Ramos (cell line): ENCODE results near the gene NLGN2.
"Not testable (repeated sequence)": the region's sequence is repeated elsewhere in the genome, so short reads cannot be mapped to it uniquely, and the experiment has no call there.

Experiments
- in situ Hi-C: fragments of 300-500 bp; cut with MboI; formaldehyde crosslinking; loops from one replicate; pipeline ENCODE4 v1.14.3; 2022; ENCODE audit warnings: low sequenced_read_pairs; ENCODE audit not compliant: unreplicated experiment

Gene NLGN2

DNA sequence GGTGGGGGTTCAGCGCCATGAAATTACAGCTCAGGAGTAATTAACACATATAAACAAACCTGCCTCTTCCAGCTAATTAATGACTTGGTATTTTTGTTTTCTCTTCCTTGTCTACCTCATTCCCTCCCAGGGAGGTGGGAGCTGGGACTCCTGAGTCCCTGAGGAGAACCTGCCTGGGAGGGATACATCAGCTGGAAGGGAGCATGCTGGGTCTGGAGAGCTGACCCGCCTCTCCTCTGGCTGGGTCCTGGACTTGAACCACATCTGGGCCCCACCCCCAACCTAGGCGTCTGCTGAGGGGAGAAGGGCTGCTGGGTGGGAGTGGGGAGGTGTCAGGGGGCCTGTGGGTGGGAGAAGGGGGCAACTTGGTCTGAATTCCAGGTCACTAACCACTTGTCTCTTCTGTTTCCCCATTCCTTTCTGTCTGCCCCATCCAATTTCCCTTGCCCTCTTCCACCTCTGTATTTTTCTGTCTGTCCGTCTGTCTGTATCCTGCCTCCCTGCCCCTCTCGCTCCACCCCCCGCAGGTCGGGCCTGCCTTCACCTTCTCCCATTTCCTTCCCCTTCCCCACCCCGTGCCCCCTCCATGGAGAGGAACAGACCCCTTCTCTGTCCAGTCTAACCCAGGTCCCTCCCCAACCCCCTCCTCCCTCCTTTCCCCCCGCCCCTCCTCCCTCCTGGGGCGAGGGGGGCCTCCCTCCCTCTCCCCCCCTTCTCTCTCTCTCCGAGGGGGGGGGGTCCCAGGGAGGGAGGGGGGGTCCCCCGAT lies at the start of gene NLGN2:
Gene NLGN2 (plus strand): TSS at position 361 of the 767 bp plus-strand sequence. CDS start 411 bp downstream, outside the sequence.
- in situ Hi-C loops: no loop called here

DNA sequence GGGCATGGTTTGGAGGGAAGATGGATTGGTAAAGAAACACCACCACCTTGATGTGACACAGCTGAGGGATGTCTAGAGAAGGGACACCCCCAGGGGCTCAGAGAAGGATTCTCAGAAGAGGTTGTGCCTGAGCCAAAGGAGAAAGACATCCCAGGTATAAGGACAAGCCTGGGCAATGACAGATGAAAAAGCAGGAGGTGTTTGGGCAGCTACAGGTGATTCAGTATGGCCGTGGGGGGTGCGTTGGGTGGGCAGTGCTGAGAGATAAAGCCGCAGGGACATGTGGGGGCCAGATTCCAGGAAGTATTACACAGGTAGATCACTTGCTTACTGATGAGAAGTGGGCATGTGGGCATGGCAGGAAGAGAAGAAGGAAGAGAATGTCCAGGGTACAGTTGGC lies 45.7 kb upstream of the NLGN2 start:
- in situ Hi-C loops: no loop called here

GRCh38 chr17:7363311-7363710 lies 44.3 kb upstream of the NLGN2 start:
- in situ Hi-C loops: no loop called here

DNA sequence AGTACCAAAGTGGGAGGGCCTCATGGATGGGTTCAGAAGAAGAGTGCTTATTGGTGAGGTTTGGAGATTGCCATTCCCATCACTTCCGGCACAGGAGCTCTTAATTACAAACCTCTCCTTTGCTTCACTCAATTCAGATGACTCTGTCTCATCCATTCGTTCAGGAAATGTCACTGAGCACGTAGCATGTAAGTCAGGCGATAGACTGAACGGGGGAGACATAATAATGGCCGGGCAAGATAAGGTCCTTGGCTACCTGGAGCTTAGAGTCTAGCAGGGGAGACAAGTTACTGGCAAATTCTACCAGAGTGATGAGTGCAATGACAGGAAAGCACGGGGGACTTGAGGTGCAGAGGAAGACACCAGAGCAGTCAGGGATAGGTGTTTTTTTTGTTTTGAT lies 41.7 kb upstream of the NLGN2 start:
- in situ Hi-C loops: not testable (repeated sequence)

GRCh38 chr17:7367083-7367482 lies 40.6 kb upstream of the NLGN2 start:
- in situ Hi-C loops: no loop called here

- in situ Hi-C loops: no loop called here
Measured at GRCh38 chr17:7367918-7368598, 39.6 kb upstream of the NLGN2 start.

DNA sequence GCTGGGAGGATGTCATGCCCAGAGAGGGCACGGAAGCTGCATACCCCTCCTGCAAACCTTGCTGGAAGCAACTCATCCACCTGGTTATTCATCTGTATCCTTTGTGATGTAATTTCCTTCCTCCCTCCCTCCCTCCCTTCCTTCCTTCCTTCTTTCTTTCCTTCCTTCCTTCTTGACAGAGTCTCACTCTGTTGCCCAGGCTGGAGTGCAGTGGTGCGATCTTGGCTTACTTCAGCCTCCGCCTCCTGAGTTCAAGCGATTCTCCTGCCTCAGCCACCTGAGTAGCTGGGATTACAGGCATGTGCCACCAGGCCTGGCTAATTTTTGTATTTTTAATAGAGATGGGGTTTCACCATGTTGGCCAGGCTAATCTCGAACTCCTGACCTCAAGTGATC lies 39.0 kb upstream of the NLGN2 start:
- in situ Hi-C loops: not testable (repeated sequence)

GRCh38 chr17:7369825-7370224 lies 37.8 kb upstream of the NLGN2 start:
- in situ Hi-C loops: no loop called here

DNA sequence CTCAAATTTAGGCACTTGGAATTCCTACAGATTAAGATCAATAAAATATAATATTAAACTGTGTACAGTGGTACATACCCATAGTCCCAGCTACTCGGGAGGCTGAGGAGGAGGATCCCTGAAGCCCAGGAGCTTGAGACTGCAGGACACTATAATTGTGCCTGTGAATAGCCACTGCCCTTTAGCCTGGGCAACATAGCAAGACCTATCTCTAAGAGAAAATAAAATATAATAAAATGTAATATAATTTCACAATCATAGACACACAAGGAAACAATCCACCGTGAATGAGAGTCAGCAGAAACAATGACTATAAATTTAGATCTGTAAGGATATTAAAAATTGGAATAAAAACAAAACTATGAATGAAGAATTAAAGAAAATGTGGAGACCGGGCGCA lies 36.8 kb upstream of the NLGN2 start:
- in situ Hi-C loops: no loop called here

DNA sequence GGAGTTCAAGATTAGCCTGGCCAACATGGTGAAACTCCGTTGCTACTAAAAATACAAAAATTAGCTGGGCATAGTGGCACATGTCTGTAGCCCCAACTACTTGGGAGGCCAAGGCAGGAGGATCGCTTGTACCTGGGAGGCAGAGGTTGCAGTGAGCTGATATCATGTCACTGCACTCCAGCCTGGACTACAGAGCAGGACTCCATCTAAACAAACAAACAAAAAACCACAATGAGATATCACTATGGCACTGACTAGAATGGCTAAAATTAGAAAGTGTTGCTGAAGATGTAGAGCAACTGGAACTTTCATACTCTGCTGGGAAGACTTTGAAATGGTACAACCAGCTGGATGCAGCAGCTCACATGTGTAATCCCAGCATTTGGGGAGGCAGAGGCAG lies 33.3 kb upstream of the NLGN2 start:
- in situ Hi-C loops: no loop called here

DNA sequence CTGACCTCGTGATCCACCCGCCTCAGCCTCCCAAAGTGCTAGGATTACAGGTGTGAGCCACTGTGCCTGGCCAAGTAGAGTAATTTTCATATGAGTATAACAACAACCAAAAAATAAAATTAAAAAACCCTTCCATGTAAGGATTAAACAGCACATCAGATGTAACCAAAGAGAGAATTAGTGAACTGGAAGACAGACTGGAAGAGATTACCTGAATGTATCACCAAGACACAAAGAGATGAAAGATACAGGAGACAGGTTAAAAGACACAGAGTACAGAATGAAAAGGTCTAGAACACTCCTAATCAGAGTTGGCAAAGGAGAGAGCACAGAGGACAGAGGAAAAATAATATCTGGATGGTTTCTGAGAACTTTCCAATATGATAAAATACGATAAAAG lies 28.5 kb upstream of the NLGN2 start:
- in situ Hi-C loops: no loop called here

- in situ Hi-C loops: no loop called here
Measured at GRCh38 chr17:7380321-7380720, 27.3 kb upstream of the NLGN2 start.

- in situ Hi-C loops: no loop called here
Measured at GRCh38 chr17:7380855-7381683, 26.6 kb upstream of the NLGN2 start, which contains the start of gene TNK1. Gene TNK1 (plus strand): TSS chr17:7381089. CDS start chr17:7382927, 1,838 bp downstream.

GRCh38 chr17:7382901-7383300 lies 24.7 kb upstream of the NLGN2 start:
- in situ Hi-C loops: no loop called here

DNA sequence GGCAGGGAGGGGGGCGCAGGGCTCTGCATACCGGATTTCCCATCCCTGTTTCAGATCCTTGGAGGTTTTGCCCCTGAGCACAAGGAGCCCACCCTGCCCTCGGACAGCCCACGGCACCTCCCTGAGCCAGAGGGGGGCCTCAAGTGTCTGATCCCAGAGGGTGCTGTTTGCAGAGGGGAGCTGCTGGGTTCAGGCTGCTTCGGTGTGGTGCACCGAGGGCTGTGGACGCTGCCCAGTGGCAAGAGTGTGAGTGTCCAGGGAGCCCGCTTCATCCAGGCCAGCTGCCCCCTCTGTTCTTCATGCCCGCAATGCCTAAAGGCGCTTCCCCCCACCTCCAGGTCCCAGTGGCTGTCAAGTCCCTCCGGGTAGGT lies 24.3 kb upstream of the NLGN2 start:
- in situ Hi-C loops: no loop called here

- in situ Hi-C loops: no loop called here
Measured at GRCh38 chr17:7383742-7384488, 23.7 kb upstream of the NLGN2 start.

DNA sequence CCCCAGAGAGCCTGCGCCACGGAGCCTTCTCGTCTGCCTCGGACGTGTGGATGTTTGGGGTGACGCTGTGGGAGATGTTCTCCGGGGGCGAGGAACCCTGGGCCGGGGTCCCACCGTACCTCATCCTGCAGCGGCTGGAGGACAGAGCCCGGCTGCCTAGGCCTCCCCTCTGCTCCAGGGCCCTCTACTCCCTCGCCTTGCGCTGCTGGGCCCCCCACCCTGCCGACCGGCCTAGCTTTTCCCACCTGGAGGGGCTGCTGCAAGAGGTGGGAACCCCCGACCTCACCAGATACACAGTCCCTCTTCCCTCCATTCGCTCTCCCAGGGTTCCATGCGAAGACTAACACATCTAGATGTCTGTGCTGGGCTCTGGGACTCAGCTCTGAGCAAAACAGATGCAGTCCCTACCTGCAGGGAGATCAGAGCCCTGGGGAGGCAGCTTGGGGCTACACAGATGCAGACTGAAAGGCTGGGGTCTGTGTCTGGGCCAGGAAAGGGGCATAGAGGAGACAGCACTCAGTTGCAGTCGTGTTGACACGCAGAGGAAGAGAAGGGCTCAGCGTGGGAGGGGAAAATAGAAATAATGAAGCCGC lies 23.1 kb upstream of the NLGN2 start:
- in situ Hi-C loops: no loop called here

DNA sequence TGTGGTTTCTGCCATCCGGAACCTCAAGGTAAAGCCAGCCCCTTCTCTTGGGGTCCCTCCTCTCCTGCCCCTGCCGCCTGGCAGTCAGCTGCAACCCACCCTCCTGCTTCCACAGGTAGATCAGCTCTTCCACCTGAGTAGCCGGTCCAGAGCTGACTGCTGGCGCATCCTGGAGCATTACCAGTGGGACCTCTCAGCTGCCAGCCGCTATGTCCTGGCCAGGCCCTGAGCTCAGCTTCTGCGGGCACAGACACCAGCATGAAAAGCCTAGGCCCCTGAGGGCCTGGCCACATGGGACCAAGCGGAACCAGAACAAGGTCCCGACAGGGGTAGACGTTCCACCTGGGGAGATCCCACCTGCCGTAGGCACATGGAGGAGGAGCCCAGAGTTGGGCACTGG lies 18.8 kb upstream of the NLGN2 start:
- in situ Hi-C loops: no loop called here

DNA sequence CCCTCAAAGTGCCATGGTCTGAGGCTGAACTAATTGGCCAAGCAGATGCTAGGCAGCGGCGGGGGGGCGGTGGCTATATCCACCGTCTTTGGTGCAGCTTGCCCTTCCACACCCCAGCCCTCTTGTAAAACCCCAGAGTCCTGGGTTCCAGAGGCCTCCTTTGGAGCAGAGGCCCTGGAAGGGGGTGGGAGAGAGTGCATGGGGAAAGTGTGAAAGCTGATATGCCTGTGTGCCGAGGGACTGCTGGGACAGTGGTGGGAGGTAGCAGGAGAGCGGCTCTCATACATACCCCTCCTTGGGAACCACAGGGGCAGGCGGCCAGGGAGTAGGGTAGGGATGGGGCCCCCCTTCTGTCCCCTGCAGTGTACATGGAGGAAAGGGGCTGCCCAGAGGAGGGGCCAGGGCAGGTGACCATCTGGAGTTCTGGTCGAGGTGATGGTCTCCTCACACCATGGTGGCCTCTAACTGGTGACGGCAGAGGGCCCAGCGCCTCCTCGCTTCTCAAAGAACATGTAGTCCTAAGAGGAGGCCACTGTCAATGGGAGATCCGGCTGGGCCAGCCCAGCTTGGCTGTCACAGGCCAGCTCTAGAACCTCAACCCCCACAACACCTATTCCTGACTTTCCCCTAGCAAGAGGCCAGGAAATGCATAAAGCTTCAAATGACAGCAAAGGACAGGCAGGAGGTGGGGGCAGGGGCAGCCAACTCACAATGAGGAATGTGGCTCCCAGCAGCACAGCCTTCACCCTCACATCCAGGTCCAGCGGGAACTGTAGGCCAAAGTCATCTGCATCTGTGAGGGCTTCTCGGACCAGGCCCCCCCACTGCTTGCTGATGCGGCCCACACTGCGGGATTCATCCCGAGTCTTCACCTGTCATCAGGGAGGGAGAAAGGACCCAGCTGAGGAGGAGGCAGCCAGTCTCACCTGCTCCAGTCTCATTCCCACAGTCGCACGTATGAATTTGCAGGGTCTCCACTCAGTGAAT lies 17.4 kb upstream of the NLGN2 start:
- in situ Hi-C loops: no loop called here
